Left ventricle myocardium inferior (tissue), 1 donor: ENCODE measurements around the gene FOXD1. TPM values are rescaled to one million over a fixed set of nuclear protein-coding genes. Genes with fewer than 3 reads are reported as not detected.
"Not testable (repeated sequence)": the region's sequence is repeated elsewhere in the genome, so short reads cannot be mapped to it uniquely, and the experiment has no call there.

Source experiments
- DNase-seq: peaks from one replicate; pipeline ENCODE4 v3.0.0-alpha.2; 2020
- H3K27ac ChIP-seq: fragments of 200-600 bp; replicated peaks from 2 replicates; pipeline ENCODE4 v1.8.0; 2021
- H3K27me3 ChIP-seq: fragments of 200-600 bp; 2 replicates; pipeline ENCODE4 v1.8.0; 2021; ENCODE audit warnings: low read depth
- H3K36me3 ChIP-seq: fragments of 200-600 bp; 2 replicates; pipeline ENCODE4 v1.8.0; 2021
- H3K4me1 ChIP-seq: fragments of 200-600 bp; 2 replicates; pipeline ENCODE4 v1.8.0; 2021
- H3K4me3 ChIP-seq: fragments of 200-600 bp; 2 replicates; pipeline ENCODE4 v1.8.0; 2021; ENCODE audit warnings: mild to moderate bottlenecking, moderate library complexity
- H3K9me3 ChIP-seq: fragments of 200-600 bp; replicated peaks from 2 replicates; pipeline ENCODE4 v1.8.0; 2021
- CTCF ChIP-seq: fragments of 200-600 bp; IDR thresholded peaks from 2 replicates; pipeline ENCODE4 v1.8.0; 2021; ENCODE audit warnings: antibody characterized with exemption, mild to moderate bottlenecking, borderline replicate concordance
- intact Hi-C: fragments of 100-400 bp; cut with micrococcal nuclease; formaldehyde crosslinking; loops from one replicate; pipeline ENCODE4 v1.11.0; 2022
- total RNA-seq: library from RNA; stranded (reverse); fragmentation: NEBNext Ultra II Directional; extraction: Animal tissue kit (Norgen Biotek cat#: 25700); gene quantifications from one replicate; pipeline ENCODE4 v1.2.1, GENCODE V29; 2021
- donor health status: DM: no; HTN: yes; CAD: no; lungs with severe emphysema.

FOXD1 gene
- total RNA-seq, 1 donor from 2014 or later: 0.19 TPM

GRCh38 chr5:73460133-73460532 is 11.6 kb upstream of the FOXD1 start:
- peaks cover 78% of the 10 kb centered on the region for H3K27me3 ChIP-seq
- DNase-seq: no peak
- H3K4me3 ChIP-seq: no peak overlapping the region
- H3K9me3 ChIP-seq: no peaks in the 10 kb centered on the region
- no peaks in the 10 kb centered on the region for H3K36me3 ChIP-seq
- no peaks in the 10 kb centered on the region for H3K4me1 ChIP-seq
- H3K27ac ChIP-seq: no peak overlapping the region
- no peak for TF ChIP-seq CTCF
- intact Hi-C loops: no loop called here

- intact Hi-C loops: loop anchor here (10.0 kb wide), 1 partner anchor 235 kb away; no protein-coding TSS in a partner anchor
- H3K27me3 ChIP-seq: peaks cover 85% of the 10 kb centered on the region
- H3K36me3 ChIP-seq: no peaks in the 10 kb centered on the region
These were observed 10.8 kb upstream of the FOXD1 start for GRCh38 chr5:73459366-73459765.

GRCh38 chr5:73456462-73456861 is 7.9 kb upstream of the FOXD1 start:
- not testable (repeated sequence) for H3K36me3 ChIP-seq, H3K9me3 ChIP-seq, DNase-seq, H3K27ac ChIP-seq, H3K4me1 ChIP-seq, H3K4me3 ChIP-seq
- H3K27me3 ChIP-seq: peaks cover 99% of the 10 kb centered on the region
- intact Hi-C loops: loop anchor here (10.0 kb wide), 1 partner anchor 232 kb away; no protein-coding TSS in a partner anchor

More at GRCh38 chr5:73459366-73459765, 10.8 kb upstream of the FOXD1 start:
- Histone ChIP-seq H3K9me3 (no peaks in the 10 kb centered on the region), H3K4me3 (no peak overlapping the region), H3K4me1 (no peaks in the 10 kb centered on the region), H3K27ac (no peak overlapping the region)
- no peak for DNase-seq
- no peak for TF ChIP-seq CTCF

GRCh38 chr5:73454379-73455036 is 5.9 kb upstream of the FOXD1 start:
- intact Hi-C loops: loop anchor here (10.0 kb wide), 1 partner anchor 230 kb away; no protein-coding TSS in a partner anchor
- peaks cover 100% of the 10 kb centered on the region for H3K27me3 ChIP-seq
- peaks cover 10% of the 10 kb centered on the region for H3K4me1 ChIP-seq
- H3K27ac ChIP-seq: no peak overlapping the region
- no peaks in the 10 kb centered on the region for H3K9me3 ChIP-seq
- peak; percentile 75 for TF ChIP-seq CTCF
- no peaks in the 10 kb centered on the region for H3K36me3 ChIP-seq
- no peak overlapping the region for H3K4me3 ChIP-seq
- no peak for DNase-seq

GRCh38 chr5:73452215-73452614 is 3.6 kb upstream of the FOXD1 start:
- no peak for DNase-seq
- peaks cover 98% of the 10 kb centered on the region for H3K27me3 ChIP-seq
- no peaks in the 10 kb centered on the region for H3K36me3 ChIP-seq
- TF ChIP-seq CTCF: no peak
- no peak overlapping the region for H3K4me3 ChIP-seq
- H3K27ac ChIP-seq: no peak overlapping the region
- intact Hi-C loops: loop anchor here (10.0 kb wide), 1 partner anchor 227 kb away; no protein-coding TSS in a partner anchor
- H3K4me1 ChIP-seq: peaks cover 18% of the 10 kb centered on the region
- no peaks in the 10 kb centered on the region for H3K9me3 ChIP-seq
